Gastroesophageal sphincter (tissue), 3 donors: Measurements from ENCODE around the gene ZAR1L.

Experiments
- CTCF ChIP-seq, 4 experiments: fragments of 200-600 bp in 2 of 4; fragments of 450-650 bp in 2 of 4; sonication (generic) in 1 of 4; IDR thresholded peaks; one replicate each; pipeline ENCODE4 v1.5.1; 2017 to 2019; ENCODE audit warnings: antibody characterized with exemption in 4 of 4, mild to moderate bottlenecking in 2 of 4, moderate library complexity in 2 of 4
- EP300 ChIP-seq: sonication (generic); formaldehyde crosslinking; IDR thresholded peaks from one replicate; pipeline ENCODE4 v1.6.1; 2017; ENCODE audit warnings: antibody characterized with exemption, mild to moderate bottlenecking
- POLR2A ChIP-seq, 2 donors: fragments of 450-650 bp; IDR thresholded peaks; one replicate each; pipeline ENCODE4 v1.6.1; 2017; ENCODE audit warnings: antibody characterized with exemption in 2 of 2, mild to moderate bottlenecking in 2 of 2, moderate library complexity in 1 of 2
- POLR2AphosphoS5 ChIP-seq: sonication (generic); formaldehyde crosslinking; IDR thresholded peaks from one replicate; pipeline ENCODE4 v1.6.1; 2017; ENCODE audit warnings: antibody characterized with exemption

- TF ChIP-seq CTCF (IDR thresholded peaks at IDR 0.05) = no peak
- TF ChIP-seq EP300 = no peak
- TF ChIP-seq POLR2AphosphoS5 = no peak
- TF ChIP-seq POLR2A (IDR thresholded peaks at IDR 0.05) = no peak
Observed at GRCh38 chr13:32305646-32306045, 9.5 kb downstream of the ZAR1L start.
